G401.6 (cell line): ENCODE data around the gene ZNF22.
"Not testable (repeated sequence)": the region's sequence is repeated elsewhere in the genome, so short reads cannot be mapped to it uniquely, and the experiment has no call there.

Experiments used
- FAIRE-seq: peaks from 2 replicates; lab custom pipeline; 2012; peaks lifted over from hg19 to GRCh38; lab: Jason Lieb, UNC

Gene ZNF22

DNA sequence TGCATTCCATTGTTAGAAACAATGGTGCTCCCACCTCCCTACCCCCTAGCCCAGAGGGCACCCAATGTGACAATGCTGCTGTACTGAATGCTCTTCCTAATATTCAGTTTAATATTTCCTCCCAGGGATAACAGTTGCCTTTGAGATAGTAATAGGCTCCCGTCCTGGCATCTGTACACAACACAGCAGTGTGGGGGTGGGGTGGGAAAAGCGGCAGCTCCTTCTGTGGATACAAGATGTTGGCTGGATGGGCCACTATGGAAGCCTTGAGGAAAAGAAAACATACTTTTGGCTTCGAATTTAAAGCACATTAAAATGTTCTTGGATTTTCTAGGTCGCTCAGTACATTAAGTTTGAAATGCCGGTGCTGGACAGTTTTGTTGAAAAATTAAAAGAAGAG is 9.2 kb upstream of the ZNF22 start:
- FAIRE-seq, result no peak

DNA sequence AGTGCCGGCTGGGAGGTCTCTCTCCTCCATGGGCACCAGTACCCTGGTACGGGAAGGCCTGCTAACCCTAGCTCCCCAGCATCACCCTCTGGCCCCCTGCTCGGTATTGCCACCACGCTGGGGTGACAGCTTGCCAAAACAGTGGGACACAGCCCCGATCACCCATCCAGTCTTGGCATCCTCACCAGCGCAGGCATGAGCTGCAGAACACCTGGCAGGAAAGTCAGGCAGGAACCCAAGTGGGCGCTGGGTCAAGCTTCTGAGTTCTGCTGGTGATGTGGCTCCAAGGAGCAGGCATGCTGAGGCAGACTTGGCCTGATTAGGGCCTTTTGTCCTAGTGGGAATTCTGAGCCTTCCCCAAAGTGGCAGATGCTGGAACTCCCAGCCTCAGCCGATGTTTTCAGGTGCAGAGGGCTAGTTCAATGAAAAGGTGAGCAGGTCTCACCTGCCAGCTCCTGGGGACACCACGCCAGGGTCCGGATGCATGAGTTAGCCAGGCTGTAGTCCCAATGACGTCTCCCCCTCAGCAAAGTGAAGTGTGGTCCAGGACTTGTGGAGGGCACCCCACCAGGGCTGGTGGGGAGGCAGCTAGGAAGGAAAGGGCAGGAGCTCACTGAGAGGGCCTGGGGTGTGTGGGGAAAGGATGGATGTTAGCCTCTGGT is 8.5 kb upstream of the ZNF22 start:
- FAIRE-seq, result no peak

- FAIRE-seq, result no peak
Observed at GRCh38 chr10:44992732-44993225, 7.9 kb upstream of the ZNF22 start.

DNA sequence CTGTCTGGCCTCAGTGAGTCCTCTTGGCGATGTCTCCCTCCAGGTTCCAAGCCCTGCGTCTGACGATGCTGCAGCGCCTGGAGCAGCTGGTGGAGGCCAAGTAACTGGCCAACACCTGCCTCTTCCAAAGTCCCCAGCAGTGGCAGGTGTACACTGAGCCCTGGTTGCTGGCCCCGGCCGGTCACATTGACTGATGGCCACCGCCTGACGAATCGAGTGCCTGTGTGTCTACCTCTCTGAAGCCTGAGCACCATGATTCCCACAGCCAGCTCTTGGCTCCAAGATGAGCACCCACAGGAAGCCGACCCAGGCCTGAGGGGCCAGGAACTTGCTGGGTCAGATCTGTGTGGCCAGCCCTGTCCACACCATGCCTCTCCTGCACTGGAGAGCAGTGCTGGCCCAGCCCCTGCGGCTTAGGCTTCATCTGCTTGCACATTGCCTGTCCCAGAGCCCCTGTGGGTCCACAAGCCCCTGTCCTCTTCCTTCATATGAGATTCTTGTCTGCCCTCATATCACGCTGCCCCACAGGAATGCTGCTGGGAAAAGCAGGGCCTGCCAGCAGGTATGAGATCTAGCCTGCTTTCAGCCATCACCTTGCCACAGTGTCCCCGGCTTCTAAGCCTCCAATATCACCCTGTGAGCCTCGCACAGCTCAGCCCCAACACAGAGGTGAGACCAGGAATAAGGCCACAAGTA is 7.3 kb upstream of the ZNF22 start:
- FAIRE-seq, result no peak

GRCh38 chr10:44993922-44994751 is 6.6 kb upstream of the ZNF22 start:
- FAIRE-seq, result no peak

DNA sequence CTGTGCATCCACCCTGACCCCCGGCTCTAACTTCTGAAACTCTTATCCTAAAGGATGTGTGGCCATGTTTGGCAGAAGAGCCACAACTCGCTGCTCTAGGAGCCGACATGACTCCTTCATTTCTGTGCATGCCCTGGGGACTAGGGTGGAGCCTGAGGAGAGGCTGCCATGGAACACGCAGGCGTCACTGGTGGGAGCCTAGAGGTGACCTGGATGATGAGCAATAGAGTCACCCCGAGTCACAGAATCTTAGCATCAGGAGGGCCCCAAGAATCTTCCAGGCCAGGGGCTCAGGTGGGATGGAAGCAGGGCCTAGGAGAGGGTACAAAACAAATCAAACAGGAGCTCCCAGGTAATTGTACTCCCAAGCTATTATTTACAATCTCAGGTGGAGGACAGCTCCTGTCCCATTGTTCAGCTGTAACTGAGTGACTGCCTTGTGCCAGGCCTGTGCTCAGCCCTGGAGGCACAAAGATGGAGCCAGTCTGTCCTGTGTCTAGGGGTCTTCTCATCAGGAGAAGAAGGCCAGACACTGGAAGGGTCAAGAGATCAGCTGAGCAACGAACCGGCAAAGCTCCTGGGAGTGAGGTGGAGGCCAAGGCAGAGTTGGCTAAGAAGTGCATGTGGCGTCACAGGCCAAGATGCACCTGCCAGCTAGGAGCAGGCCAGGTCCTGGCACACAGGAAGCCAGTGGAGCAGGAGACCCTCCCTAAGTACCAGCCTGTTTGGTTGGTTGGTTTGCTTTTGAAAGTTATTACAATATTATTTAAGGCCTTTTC is 5.8 kb upstream of the ZNF22 start:
- no peak for FAIRE-seq

GRCh38 chr10:44995581-44995913 is 5.2 kb upstream of the ZNF22 start:
- no peak for FAIRE-seq

GRCh38 chr10:44995914-44996669 is 4.6 kb upstream of the ZNF22 start:
- FAIRE-seq, result no peak

- FAIRE-seq, result no peak
Observed at GRCh38 chr10:44997105-44997748, 3.5 kb upstream of the ZNF22 start.

DNA sequence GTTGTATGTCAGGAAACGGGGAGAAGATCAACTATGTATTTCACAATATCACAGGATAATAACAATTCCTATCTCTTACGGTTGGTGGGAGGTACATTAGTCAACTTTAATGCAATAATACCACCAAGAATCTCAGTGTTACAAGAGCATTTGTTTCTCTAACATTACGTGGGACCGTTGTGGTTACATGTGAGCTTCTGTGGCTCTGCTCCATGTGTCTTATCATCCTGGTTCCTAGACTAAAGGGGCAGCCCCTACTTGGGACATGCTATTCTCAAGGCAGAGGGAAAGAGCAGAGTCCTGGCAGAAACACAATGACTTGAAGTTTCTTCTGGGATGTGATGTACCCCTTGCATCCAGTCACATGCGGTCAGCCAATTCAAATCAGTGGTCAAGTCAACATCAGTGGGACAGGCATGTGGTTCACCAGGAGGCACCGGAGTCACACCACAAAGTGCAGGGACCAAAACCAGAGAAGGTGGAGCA is 2.5 kb upstream of the ZNF22 start:
- no peak for FAIRE-seq

GRCh38 chr10:45000138-45000751 is 478 bp upstream of the ZNF22 start:
- FAIRE-seq, result no peak

GRCh38 chr10:45001381-45002148 is 842 bp downstream of the ZNF22 start:
- no peak for FAIRE-seq

DNA sequence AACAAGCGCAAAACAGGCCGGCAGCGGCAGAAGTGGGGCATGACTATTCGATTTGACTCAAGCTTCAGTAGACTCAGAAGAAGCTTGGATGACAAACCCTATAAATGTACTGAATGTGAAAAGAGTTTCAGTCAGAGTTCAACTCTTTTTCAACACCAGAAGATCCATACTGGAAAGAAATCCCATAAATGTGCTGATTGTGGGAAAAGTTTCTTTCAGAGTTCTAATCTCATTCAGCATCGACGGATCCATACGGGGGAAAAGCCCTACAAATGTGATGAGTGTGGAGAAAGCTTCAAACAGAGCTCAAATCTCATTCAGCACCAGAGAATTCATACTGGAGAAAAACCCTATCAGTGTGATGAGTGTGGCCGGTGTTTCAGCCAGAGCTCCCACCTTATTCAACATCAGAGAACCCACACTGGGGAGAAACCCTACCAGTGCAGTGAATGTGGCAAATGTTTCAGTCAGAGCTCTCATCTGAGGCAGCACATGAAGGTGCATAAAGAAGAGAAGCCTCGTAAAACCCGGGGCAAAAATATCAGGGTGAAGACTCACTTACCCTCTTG is 2.8 kb downstream of the ZNF22 start:
- FAIRE-seq, result no peak

DNA sequence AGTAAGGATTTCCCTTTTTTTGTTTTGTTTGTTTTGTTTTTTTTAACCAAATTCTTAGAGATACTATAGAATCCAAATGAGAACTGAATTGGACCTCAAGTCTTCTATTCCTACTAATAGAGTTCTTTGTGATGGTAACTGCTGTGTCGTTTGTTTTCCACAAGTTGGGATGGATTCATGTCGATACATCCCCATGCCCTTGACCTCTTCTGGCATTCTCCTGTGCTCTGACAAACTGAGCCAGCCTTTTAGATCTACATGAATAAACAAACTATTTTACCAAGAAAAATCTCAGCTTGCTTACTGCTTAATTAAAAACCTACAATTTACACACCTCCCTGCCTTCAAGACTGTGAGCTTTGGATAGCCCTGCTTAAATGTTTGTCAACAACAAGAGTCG is 3.9 kb downstream of the ZNF22 start:
- no peak for FAIRE-seq

GRCh38 chr10:45005284-45005683 is 4.6 kb downstream of the ZNF22 start:
- no peak for FAIRE-seq

GRCh38 chr10:45006276-45007030 is 5.7 kb downstream of the ZNF22 start:
- no peak for FAIRE-seq

- FAIRE-seq, result peak; percentile 97
Observed at GRCh38 chr10:45008524-45009161, 7.9 kb downstream of the ZNF22 start.

- not testable (repeated sequence) for FAIRE-seq
Observed at GRCh38 chr10:45014557-45014956, 13.8 kb downstream of the ZNF22 start.
